ENCODE data around the gene MBOAT2.

GRCh38 chr2:8857709-8858108, 145.8 kb downstream of the MBOAT2 start:
- TF ChIP-seq, protein P1, sequence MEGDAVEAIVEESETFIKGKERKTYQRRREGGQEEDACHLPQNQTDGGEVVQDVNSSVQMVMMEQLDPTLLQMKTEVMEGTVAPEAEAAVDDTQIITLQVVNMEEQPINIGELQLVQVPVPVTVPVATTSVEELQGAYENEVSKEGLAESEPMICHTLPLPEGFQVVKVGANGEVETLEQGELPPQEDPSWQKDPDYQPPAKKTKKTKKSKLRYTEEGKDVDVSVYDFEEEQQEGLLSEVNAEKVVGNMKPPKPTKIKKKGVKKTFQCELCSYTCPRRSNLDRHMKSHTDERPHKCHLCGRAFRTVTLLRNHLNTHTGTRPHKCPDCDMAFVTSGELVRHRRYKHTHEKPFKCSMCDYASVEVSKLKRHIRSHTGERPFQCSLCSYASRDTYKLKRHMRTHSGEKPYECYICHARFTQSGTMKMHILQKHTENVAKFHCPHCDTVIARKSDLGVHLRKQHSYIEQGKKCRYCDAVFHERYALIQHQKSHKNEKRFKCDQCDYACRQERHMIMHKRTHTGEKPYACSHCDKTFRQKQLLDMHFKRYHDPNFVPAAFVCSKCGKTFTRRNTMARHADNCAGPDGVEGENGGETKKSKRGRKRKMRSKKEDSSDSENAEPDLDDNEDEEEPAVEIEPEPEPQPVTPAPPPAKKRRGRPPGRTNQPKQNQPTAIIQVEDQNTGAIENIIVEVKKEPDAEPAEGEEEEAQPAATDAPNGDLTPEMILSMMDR (IDR thresholded peaks at IDR 0.05; ENCODE audit: borderline replicate concordance, extremely low read depth, low read length, poor library complexity, severe bottlenecking) = no peak
- no peak for TF ChIP-seq EZH2 (IDR thresholded peaks at IDR 0.05; ENCODE audit: borderline replicate concordance, low read depth, low read length, severe bottlenecking)
